PC-9 (cell line): Measurements from ENCODE around the gene ADAMTS2.

ENCODE experiments used
- CTCF ChIP-seq: fragments of 200-600 bp; sonication (generic); conservative IDR thresholded peaks from 2 replicates; pipeline ENCODE4 v1.6.1; 2017; ENCODE audit warnings: mixed run types, antibody characterized with exemption, mild to moderate bottlenecking, moderate library complexity
- EZH2 ChIP-seq: fragments of 200-600 bp; sonication (generic); IDR thresholded peaks from 2 replicates; pipeline ENCODE4 v1.8.0; 2017; ENCODE audit warnings: antibody characterized with exemption, low read depth

GRCh38 chr5:179292202-179292601 is 53.1 kb downstream of the ADAMTS2 start:
- TF ChIP-seq CTCF, result no peak
- no peak for TF ChIP-seq EZH2
